K562 (cell line): ENCODE data around the gene NKAIN1. TPM values are rescaled to one million over a fixed set of nuclear protein-coding genes. Genes with fewer than 3 reads are reported as not detected.
A peak's percentile ranks its signal among the peaks of the same experiment; 100 is the strongest.
"Not testable (repeated sequence)": the region's sequence is repeated elsewhere in the genome, so short reads cannot be mapped to it uniquely, and the experiment has no call there.

ENCODE experiments used
- ATAC-seq: fragments of 200-7000 bp; cut with Tn5 transposase; 3 replicates; pipeline ENCODE4 v1.9.1; 2020; ENCODE audit warnings: moderate library complexity
- BruUV-seq: library from RNA; stranded (reverse); fragments of 400-500 nt; replicated peaks from 2 replicates; lab custom pipeline; 2021; lab: Mats Ljungman, UMichigan
- CTCF ChIA-PET: fragments of 300-600 bp; formaldehyde crosslinking; extraction: SDS; loops from one replicate; lab custom pipeline; 2021; ENCODE audit warnings: low intra/inter-chr PET ratio; lab: Yijun Ruan, JAX
- POLR2A ChIA-PET: fragments of 300-600, 350-650 bp; sonication (Branson Sonifier 250); formaldehyde crosslinking; extraction: SDS; loops from one replicate; lab custom pipeline; 2021; ENCODE audit warnings: antibody characterized with exemption, inconsistent platforms; lab: Yijun Ruan, JAX
- DNase-seq, 4 experiments: peaks; one replicate each; pipeline versions ENCODE4 v3.0.0 to v3.0.0-alpha.2; 2011 to 2018; ENCODE audit warnings: low spot score in 3 of 4, mixed read lengths in 3 of 4; ENCODE audit errors: extremely low read depth in 1 of 4
- FAIRE-seq: peaks from 2 replicates; lab custom pipeline; 2011; peaks lifted over from hg19 to GRCh38; lab: Jason Lieb, UNC
- H2AFZ ChIP-seq: 2 replicates; pipeline ENCODE4 v1.6.0; 2011; ENCODE audit warnings: low read depth, low read length, control low read depth, inconsistent platforms
- H3K27ac ChIP-seq: fragments of 200-600 bp; 3 replicates; pipeline ENCODE4 v1.8.0; 2011; ENCODE audit warnings: low read depth, mild to moderate bottlenecking, control low read depth, inconsistent platforms, low read length, moderate library complexity, mixed read lengths; ENCODE audit errors: extremely low read depth
- H3K27me3 ChIP-seq, 2 experiments: fragments of 300-600 bp in 1 of 2; 2 replicates in 1 of 2; 3 replicates in 1 of 2; pipeline versions ENCODE4 v1.6.0 to v1.8.0; 2011; ENCODE audit warnings: inconsistent platforms in 2 of 2, low read length in 2 of 2, mild to moderate bottlenecking in 1 of 2, mixed read lengths in 1 of 2, moderate library complexity in 1 of 2; ENCODE audit not compliant: control insufficient read depth in 2 of 2, insufficient read depth in 2 of 2
- H3K36me3 ChIP-seq: fragments of 300-600 bp; 3 replicates; pipeline ENCODE4 v1.8.0; 2011; ENCODE audit warnings: mild to moderate bottlenecking, low read length, inconsistent platforms; ENCODE audit not compliant: control insufficient read depth, insufficient read depth
- H3K4me1 ChIP-seq, 2 experiments: fragments of 200-600 bp in 1 of 2; replicated peaks in 1 of 2; 2 replicates in 1 of 2; 3 replicates in 1 of 2; pipeline versions ENCODE4 v1.5.1 to v1.8.0; 2011; ENCODE audit warnings: inconsistent platforms in 2 of 2, low read length in 2 of 2, mild to moderate bottlenecking in 1 of 2, mixed read lengths in 1 of 2, moderate library complexity in 1 of 2; ENCODE audit not compliant: control insufficient read depth in 2 of 2, insufficient read depth in 2 of 2
- H3K4me2 ChIP-seq: 2 replicates; pipeline ENCODE4 v1.6.1; 2011; ENCODE audit warnings: low read length, control low read depth, inconsistent platforms, mixed read lengths; ENCODE audit not compliant: insufficient read depth
- H3K4me3 ChIP-seq: fragments of 200-600 bp; sonication (generic), shearing (Covaris generic); 2 replicates; pipeline ENCODE4 v1.5.1; 2016; ENCODE audit warnings: control low read depth, inconsistent platforms
- H3K79me2 ChIP-seq: fragments of 200-600 bp; 3 replicates; pipeline ENCODE4 v1.8.0; 2011; ENCODE audit warnings: low read length, inconsistent platforms; ENCODE audit not compliant: control insufficient read depth, insufficient read depth
- H3K9ac ChIP-seq, 2 experiments: 2 replicates each; pipeline versions ENCODE4 v1.6.0 to v1.6.1; 2011; ENCODE audit warnings: low read depth in 2 of 2, low read length in 2 of 2, control low read depth in 1 of 2, inconsistent platforms in 1 of 2, mild to moderate bottlenecking in 1 of 2, mixed read lengths in 1 of 2; ENCODE audit not compliant: insufficient read depth in 1 of 2
- H3K9me1 ChIP-seq: one replicate; pipeline ENCODE4 v1.6.0; 2011; ENCODE audit warnings: inconsistent platforms, mild to moderate bottlenecking, low read length, moderate library complexity; ENCODE audit not compliant: control insufficient read depth, insufficient read depth
- H3K9me3 ChIP-seq: replicated peaks from 2 replicates; pipeline ENCODE4 v1.5.1; 2011; ENCODE audit warnings: low read depth, low read length, inconsistent platforms; ENCODE audit not compliant: control insufficient read depth, insufficient read depth
- H4K20me1 ChIP-seq: replicated peaks from 2 replicates; pipeline ENCODE4 v1.6.1; 2011; ENCODE audit warnings: low read length, inconsistent platforms, mixed read lengths; ENCODE audit not compliant: control insufficient read depth, insufficient read depth
- MBD2 ChIP-seq: sonication (generic); IDR thresholded peaks from 2 replicates; pipeline ENCODE4 v1.6.1; 2016; ENCODE audit warnings: low read depth, borderline replicate concordance
- WGBS: fragments of 100-300 bp; shearing (Covaris generic); methylation state at CpG from one replicate; pipeline ENCODE4 v1.1.6; 2016; ENCODE audit warnings: low coverage, mixed read lengths; ENCODE audit not compliant: insufficient coverage; ENCODE audit errors: missing lambda C conversion rate; 5-methylcytosine and 5-hydroxymethylcytosine counted together
- in situ Hi-C: fragments of 300-500 bp; cut with MboI; formaldehyde crosslinking; loops from 4 replicates; pipeline ENCODE4 v1.15.0; 2018; ENCODE audit warnings: inconsistent platforms, mixed read lengths
- intact Hi-C: fragments of 100-400 bp; cut with micrococcal nuclease; formaldehyde crosslinking; loops from 2 replicates; pipeline ENCODE4 v1.14.2; 2022
- polyA plus RNA-seq, 8 experiments: library from polyadenylated mRNA; depleted of rRNA in 4 of 8; stranded (reverse) in 5 of 8; unstranded in 3 of 8; fragments of >200 nt; fragmentation: Nextera tagmentation in 2 of 8; fragmentation: Illumina TruSeq in 1 of 8; extraction: Ambion mirVana in 2 of 8; extraction: Trizol in 1 of 8; gene quantifications; 2 replicates each; pipeline versions ENCODE4 v1.2.1 to v1.2.3, GENCODE V29; 2011 to 2014; ENCODE audit warnings: inconsistent platforms in 1 of 8, missing spikeins in 1 of 8
- total RNA-seq, 7 experiments: library from RNA; depleted of rRNA in 6 of 7; stranded (reverse); fragments of >200 nt in 6 of 7; fragmentation: Illumina TruSeq in 2 of 7; extraction: Trizol in 2 of 7; gene quantifications; 2 replicates each; pipeline versions ENCODE4 v1.2.1 to v1.2.3, GENCODE V29; 2011 to 2021; ENCODE audit warnings: low replicate concordance in 1 of 7
- TF ChIP-seq, protein P1 (sequence below), 2 experiments: fragments of 450-650 bp; formaldehyde crosslinking in 1 of 2; IDR thresholded peaks; 2 replicates each; pipeline versions ENCODE4 v1.4.0 to v1.6.1; 2014 to 2020; ENCODE audit warnings: mild to moderate bottlenecking in 2 of 2, borderline replicate concordance in 1 of 2, low read depth in 1 of 2

Gene NKAIN1
- total and polyA plus RNA-seq, 9 of the 15 experiments (the other 6 are each of a cell fraction or from before 2014, with no cell fraction given): 0.03 to 0.22 (median 0.04) TPM; not detected in 3

DNA sequence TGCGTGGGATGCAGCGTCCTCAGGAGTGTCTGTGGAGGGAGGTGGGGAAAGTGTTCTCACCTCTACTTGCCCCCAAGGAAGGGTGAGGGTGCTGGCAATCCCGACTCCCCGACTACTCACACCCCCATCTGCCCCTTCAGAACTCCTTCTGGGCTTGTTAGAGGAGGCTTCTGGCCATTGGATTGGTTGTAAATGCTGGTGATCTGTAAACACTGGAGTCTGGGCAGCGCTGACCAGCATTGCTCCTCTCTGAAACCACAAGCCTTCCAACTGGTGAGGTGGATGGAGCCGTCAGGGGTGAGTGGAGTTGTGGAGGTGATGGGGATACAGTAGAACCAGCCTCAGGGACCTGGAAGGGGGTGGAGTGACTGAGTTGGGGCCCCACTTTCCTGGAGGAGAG, 59.3 kb downstream of the NKAIN1 start:
- peaks cover 3% of the 10 kb centered on the region for H3K9me1 ChIP-seq
- H3K4me3 ChIP-seq: no peak overlapping the region
- no peak for ATAC-seq
- H4K20me1 ChIP-seq: peaks cover 11% of the 10 kb centered on the region; the same call in 1 of the 2 replicates
- peaks cover 14 to 17% of the 10 kb centered on the region in 2 experiments; a peak in 4 of 5 replicates for H3K27me3 ChIP-seq
- no peak for DNase-seq
- TF ChIP-seq MBD2: no peak
- TF ChIP-seq, protein P1, sequence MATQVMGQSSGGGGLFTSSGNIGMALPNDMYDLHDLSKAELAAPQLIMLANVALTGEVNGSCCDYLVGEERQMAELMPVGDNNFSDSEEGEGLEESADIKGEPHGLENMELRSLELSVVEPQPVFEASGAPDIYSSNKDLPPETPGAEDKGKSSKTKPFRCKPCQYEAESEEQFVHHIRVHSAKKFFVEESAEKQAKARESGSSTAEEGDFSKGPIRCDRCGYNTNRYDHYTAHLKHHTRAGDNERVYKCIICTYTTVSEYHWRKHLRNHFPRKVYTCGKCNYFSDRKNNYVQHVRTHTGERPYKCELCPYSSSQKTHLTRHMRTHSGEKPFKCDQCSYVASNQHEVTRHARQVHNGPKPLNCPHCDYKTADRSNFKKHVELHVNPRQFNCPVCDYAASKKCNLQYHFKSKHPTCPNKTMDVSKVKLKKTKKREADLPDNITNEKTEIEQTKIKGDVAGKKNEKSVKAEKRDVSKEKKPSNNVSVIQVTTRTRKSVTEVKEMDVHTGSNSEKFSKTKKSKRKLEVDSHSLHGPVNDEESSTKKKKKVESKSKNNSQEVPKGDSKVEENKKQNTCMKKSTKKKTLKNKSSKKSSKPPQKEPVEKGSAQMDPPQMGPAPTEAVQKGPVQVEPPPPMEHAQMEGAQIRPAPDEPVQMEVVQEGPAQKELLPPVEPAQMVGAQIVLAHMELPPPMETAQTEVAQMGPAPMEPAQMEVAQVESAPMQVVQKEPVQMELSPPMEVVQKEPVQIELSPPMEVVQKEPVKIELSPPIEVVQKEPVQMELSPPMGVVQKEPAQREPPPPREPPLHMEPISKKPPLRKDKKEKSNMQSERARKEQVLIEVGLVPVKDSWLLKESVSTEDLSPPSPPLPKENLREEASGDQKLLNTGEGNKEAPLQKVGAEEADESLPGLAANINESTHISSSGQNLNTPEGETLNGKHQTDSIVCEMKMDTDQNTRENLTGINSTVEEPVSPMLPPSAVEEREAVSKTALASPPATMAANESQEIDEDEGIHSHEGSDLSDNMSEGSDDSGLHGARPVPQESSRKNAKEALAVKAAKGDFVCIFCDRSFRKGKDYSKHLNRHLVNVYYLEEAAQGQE (IDR thresholded peaks at IDR 0.05; ENCODE audit: borderline replicate concordance): peak; percentile 32
- TF ChIP-seq, protein P1 (CRISPR knock-in tag; IDR thresholded peaks at IDR 0.05; ENCODE audit: low read depth): no peak
- no peak overlapping the region for H3K27ac ChIP-seq
- CTCF ChIA-PET: interaction anchor here (3.0 kb wide), 1 partner anchor 243 kb away, joined by 26 read pairs; no protein-coding TSS in a partner anchor
- H3K36me3 ChIP-seq: no peaks in the 10 kb centered on the region
- H2AFZ ChIP-seq: no peak overlapping the region
- 1% methylated on average over 6 of the region's 6 CpGs for WGBS
- BruUV-seq: no TSS peak
- no peak overlapping the region for H3K4me2 ChIP-seq
- intact Hi-C loops (loop anchor here (10.0 kb wide), 1 partner anchor 214 kb away; no protein-coding TSS in a partner anchor), in situ Hi-C loops (loop anchor here (5.0 to 25.0 kb wide), 2 partner anchors 247 to 382 kb away; no protein-coding TSS in a partner anchor)
- no peaks in the 10 kb centered on the region for H3K79me2 ChIP-seq
- no peak overlapping the region; a peak in 1 of 4 replicates for H3K9ac ChIP-seq
- POLR2A ChIA-PET: interaction anchor here (1.1 kb wide), 1 partner anchor 8 kb away, joined by 5 read pairs; no protein-coding TSS in a partner anchor
- H3K4me1 ChIP-seq: peaks cover 16 to 20% of the 10 kb centered on the region in 2 experiments; a peak in 4 of 5 replicates
- H3K9me3 ChIP-seq: no peaks in the 10 kb centered on the region
- FAIRE-seq: no peak

DNA sequence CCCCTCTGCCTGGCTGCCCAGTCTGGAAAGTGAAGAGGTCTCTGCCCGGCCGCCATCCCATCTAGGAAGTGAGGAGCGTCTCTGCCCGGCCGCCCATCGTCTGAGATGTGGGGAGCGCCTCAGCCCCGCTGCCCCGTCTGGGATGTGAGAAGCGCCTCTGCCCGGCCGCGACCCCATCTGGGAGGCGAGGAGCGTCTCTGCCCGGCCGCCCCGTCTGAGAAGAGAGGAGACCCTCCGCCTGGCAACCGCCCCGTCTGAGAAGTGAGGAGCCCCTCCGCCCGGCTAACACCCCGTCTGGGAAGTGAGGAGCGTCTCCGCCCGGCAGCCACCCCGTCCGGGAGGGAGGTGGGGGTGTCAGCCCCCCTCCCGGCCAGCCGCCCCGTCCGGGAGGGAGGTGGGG, 63.4 kb downstream of the NKAIN1 start:
- ATAC-seq, H3K79me2 ChIP-seq, FAIRE-seq, H3K9me1 ChIP-seq, H3K36me3 ChIP-seq, H4K20me1 ChIP-seq, H3K4me2 ChIP-seq, H2AFZ ChIP-seq, H3K27ac ChIP-seq, H3K4me3 ChIP-seq, POLR2A ChIA-PET, CTCF ChIA-PET, H3K9ac ChIP-seq, DNase-seq, H3K9me3 ChIP-seq, BruUV-seq: not testable (repeated sequence)
- H3K27me3 ChIP-seq: peaks cover 14 to 17% of the 10 kb centered on the region in 2 experiments; a peak in 3 of 5 replicates
- 75% methylated on average over 14 of the region's 33 CpGs for WGBS
- intact Hi-C loops: loop anchor here (10.0 kb wide), 1 partner anchor 391 kb away; no protein-coding TSS in a partner anchor
- in situ Hi-C loops: loop anchor here (25.0 kb wide), 1 partner anchor 386 kb away; no protein-coding TSS in a partner anchor
- H3K4me1 ChIP-seq: peaks cover 19 to 20% of the 10 kb centered on the region in 2 experiments
